GM13976 (cell line): Measurements from ENCODE around the gene ACBD6.
A peak's percentile ranks its signal among the peaks of the same experiment; 100 is the strongest.

Experiments used
- DNase-seq: peaks from one replicate; pipeline ENCODE4 v3.0.0; 2012; ENCODE audit warnings: low spot score
- in situ Hi-C: fragments of 300-500 bp; cut with MboI; formaldehyde crosslinking; loops from one replicate; pipeline ENCODE4 v1.12.0; 2022; ENCODE audit warnings: low sequenced_read_pairs, mixed read lengths, inconsistent platforms; ENCODE audit not compliant: unreplicated experiment
- TF ChIP-seq, protein P1 (sequence below): IDR thresholded peaks from 2 replicates; pipeline ENCODE4 v1.5.1; 2012; ENCODE audit warnings: borderline replicate concordance, mild to moderate bottlenecking; ENCODE audit not compliant: insufficient read depth; ENCODE audit errors: extremely low read depth, missing control alignments, control extremely low read depth

The ACBD6 gene

DNA sequence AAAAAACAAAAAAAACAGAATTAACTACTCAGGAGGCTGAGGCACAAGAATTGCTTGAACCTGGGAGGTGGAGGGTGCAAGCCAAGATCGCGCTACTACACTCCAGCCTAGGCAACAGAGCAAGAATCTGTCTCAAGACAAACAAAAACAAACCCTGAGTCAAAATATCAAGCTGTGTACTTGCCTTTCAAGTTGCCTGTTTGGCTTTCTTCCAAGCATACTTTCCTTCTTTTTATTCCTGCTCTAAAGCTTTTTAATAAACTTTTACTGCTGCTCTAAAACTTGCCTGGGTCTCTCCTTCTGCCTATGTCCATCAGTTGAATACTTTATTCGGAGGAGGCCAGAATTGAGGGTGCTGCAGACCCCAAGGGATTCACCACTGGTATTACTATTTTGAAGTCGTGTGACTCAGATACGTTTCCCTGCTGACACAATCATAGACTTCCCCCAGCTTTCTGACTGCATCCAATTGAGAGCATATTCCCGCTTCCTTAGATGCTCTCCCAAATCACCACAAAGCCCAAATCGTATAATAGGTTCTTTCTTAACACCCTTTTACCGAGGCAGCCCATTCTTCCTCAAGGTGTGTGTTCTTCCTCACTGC, 3.5 kb upstream of the ACBD6 start:
- in situ Hi-C loops = no loop called here
- DNase-seq = no peak
- TF ChIP-seq, protein P1, sequence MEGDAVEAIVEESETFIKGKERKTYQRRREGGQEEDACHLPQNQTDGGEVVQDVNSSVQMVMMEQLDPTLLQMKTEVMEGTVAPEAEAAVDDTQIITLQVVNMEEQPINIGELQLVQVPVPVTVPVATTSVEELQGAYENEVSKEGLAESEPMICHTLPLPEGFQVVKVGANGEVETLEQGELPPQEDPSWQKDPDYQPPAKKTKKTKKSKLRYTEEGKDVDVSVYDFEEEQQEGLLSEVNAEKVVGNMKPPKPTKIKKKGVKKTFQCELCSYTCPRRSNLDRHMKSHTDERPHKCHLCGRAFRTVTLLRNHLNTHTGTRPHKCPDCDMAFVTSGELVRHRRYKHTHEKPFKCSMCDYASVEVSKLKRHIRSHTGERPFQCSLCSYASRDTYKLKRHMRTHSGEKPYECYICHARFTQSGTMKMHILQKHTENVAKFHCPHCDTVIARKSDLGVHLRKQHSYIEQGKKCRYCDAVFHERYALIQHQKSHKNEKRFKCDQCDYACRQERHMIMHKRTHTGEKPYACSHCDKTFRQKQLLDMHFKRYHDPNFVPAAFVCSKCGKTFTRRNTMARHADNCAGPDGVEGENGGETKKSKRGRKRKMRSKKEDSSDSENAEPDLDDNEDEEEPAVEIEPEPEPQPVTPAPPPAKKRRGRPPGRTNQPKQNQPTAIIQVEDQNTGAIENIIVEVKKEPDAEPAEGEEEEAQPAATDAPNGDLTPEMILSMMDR = no peak

DNA sequence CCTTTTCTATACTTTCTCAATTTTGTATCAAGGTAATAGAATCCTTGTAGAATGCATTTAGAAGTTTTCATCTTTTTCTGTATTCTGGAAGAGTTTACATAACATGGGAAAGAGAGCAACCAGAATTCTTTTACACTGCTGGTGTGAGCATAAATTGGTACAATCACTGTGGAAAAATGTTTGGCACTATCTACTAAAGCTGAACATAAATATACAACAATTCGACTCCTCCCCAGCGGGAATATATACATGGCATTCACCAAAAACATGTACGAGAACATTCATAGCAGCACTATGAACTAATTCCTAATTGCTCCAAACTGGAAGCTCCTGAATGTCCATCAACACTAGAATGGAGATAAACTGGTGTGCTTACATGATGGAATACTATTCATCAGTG, 1.8 kb upstream of the ACBD6 start:
- DNase-seq = no peak
- in situ Hi-C loops = no loop called here
- TF ChIP-seq, protein P1 = no peak

DNA sequence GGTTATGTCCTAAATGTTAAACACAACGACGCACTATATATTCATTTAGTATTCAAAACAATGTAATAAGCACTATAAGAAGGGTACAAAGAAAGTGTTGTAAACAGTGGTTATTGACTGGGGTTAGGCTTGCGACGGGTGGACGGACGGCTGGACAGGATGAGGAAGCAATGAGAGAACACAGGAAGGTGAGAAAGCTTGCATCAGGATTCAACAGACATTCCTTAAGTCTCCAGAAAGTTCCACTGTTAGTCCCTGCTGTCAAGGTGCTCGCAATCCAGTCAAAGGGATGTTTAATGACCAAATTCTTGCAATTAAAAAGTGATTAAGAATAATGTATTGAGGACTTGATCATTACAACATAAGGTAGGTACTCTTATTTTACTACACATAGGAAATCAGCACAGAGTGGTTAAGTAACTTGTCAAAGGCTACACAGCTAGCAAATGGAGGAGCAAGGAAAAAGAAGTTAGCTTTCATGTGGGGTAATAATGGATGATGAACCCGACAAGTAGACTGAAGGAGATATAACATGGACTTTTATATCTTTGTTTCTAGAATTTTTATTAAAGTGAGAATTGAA, 994 bp upstream of the ACBD6 start:
- TF ChIP-seq, protein P1 = no peak
- peak; percentile 23 for DNase-seq
- in situ Hi-C loops = no loop called here

DNA sequence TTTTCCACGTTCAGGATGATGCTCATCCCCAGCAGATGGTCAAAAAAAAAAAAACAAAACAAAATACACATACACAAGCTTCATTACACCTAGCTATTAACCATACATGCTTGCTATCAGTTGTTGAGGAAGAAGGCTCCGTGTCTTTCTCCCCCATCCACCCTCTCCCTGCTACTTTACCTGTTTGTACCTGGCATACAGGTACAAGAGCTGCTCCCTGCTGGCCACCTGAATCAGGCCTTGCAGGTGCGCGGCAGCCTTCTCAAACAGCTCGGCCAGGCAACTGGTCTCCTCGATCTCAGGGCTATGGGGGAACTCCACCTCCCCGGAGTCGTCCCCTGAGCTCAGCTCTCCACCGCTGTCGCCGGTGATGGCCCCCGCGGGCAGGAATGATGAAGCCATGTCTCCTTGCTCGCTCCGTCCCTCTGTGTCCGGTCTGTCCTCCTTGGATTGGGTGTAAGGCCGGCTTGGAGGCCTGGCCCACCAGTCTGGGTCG, 464 bp downstream of the ACBD6 start:
- peak; percentile 76 for DNase-seq
- TF ChIP-seq, protein P1 = no peak
- in situ Hi-C loops = no loop called here

DNA sequence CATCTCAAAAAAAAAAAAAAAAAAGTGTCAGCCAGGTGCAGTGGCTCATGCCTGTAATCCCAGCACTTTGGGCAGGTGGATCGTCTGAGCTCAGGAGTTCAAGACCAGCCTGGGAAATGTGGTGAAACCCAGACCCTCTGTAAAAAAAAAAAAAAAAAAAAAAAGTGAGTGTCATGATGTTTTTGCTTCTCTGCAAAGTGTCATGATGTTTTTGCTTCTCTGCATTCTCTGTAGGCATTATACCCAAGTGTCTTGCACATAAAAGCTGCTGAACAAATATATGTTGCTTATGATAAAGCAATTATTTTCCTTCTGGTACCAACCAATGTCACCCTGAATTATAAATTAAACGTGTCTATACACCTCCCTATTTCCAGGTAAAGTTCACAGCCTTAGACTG, 1.7 kb downstream of the ACBD6 start:
- in situ Hi-C loops = no loop called here
- TF ChIP-seq, protein P1 = no peak
- DNase-seq = no peak

DNA sequence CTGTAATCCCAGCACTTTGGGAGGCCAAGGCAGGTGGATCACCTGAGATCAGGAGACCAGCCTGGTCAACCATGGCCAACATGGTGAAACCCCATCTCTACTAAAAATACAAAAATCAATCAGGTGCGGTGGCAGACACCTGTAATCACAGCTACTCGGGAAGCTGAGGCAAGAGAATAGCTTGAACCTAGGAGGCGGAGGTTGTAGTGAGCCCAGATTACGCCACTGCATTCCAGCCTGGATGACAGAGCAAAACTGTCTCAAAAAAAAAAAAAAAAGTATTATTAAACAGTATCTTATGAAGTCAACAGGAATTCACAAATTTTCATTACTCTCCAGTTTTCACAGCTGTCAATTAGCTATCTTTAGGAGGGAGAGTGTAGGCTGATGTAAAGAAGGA, 3.8 kb downstream of the ACBD6 start:
- TF ChIP-seq, protein P1 = no peak
- no peak for DNase-seq
- in situ Hi-C loops = loop anchor here (25.0 kb wide), 1 partner anchor 611 kb away; the partner anchor contains the start of genes TOR1AIP1 and TOR1AIP2
